Measurements from ENCODE around the gene SERPINA9.
"Not testable (repeated sequence)": the region's sequence is repeated elsewhere in the genome, so short reads cannot be mapped to it uniquely, and the experiment has no call there.

Gene SERPINA9

GRCh38 chr14:94423453-94424056 lies 52.4 kb downstream of the SERPINA9 start:
- TF ChIP-seq MYC (IDR thresholded peaks at IDR 0.05; ENCODE audit: low read depth, low read length) (no peak), CTCF (IDR thresholded peaks at IDR 0.05; ENCODE audit: low read depth, low read length) (peak; percentile 70)
- H3K4me3 ChIP-seq (ENCODE audit: low read depth, low read length) = no peak overlapping the region
- DNase-seq (ENCODE audit: low read depth) = peak; percentile 82

GRCh38 chr14:94421316-94421715 lies 54.7 kb downstream of the SERPINA9 start:
- TF ChIP-seq POLR2A (IDR thresholded peaks at IDR 0.05; ENCODE audit: extremely low read depth, insufficient read length) (no peak), MYC (IDR thresholded peaks at IDR 0.05; ENCODE audit: low read depth, low read length) (no peak), MAX (IDR thresholded peaks at IDR 0.05; ENCODE audit: low read depth, low read length) (no peak), CTCF (IDR thresholded peaks at IDR 0.05; ENCODE audit: low read depth, low read length) (no peak)

GRCh38 chr14:94417497-94418205 lies 58.3 kb downstream of the SERPINA9 start:
- not testable (repeated sequence) for DNase-seq (ENCODE audit: low read depth); H3K4me3 ChIP-seq (ENCODE audit: low read depth, low read length)

More at GRCh38 chr14:94421316-94421715, 54.7 kb downstream of the SERPINA9 start:
- no peak overlapping the region for H3K4me3 ChIP-seq (ENCODE audit: low read depth, low read length)
- no peak for DNase-seq (ENCODE audit: low read depth)
